Esophagus muscularis mucosa (tissue), 4 donors: ENCODE data around the gene SASH1. TPM values are rescaled to one million over a fixed set of nuclear protein-coding genes. Genes with fewer than 3 reads are reported as not detected.

Experiments used
- DNase-seq: peaks from one replicate; pipeline ENCODE4 v3.0.0-alpha.2; 2017; ENCODE audit errors: extremely low spot score
- H3K27ac ChIP-seq, 4 donors: fragments of 200-600 bp; sonication (generic); replicated peaks in 1 of 4; 1 replicate in 3 of 4; 2 replicates in 1 of 4; pipeline ENCODE4 v1.5.1; 2016 to 2019; ENCODE audit warnings: mild to moderate bottlenecking in 1 of 4
- H3K27me3 ChIP-seq, 4 donors: fragments of 200-600 bp; sonication (generic); one replicate each; pipeline versions ENCODE4 v1.5.1 to v1.6.0; 2016 to 2019
- H3K36me3 ChIP-seq, 4 donors: fragments of 200-600 bp; sonication (generic); one replicate each; pipeline ENCODE4 v1.5.1; 2016 to 2019
- H3K4me1 ChIP-seq, 4 donors: fragments of 200-600 bp; sonication (generic); one replicate each; pipeline ENCODE4 v1.5.1; 2016 to 2019
- H3K4me3 ChIP-seq, 4 donors: fragments of 200-600 bp; sonication (generic); 1 replicate in 2 of 4; 2 replicates in 2 of 4; pipeline ENCODE4 v1.5.1; 2016 to 2019; ENCODE audit warnings: mild to moderate bottlenecking in 4 of 4, moderate library complexity in 1 of 4
- H3K9me3 ChIP-seq, 4 donors: fragments of 200-600 bp; sonication (generic); 1 replicate in 3 of 4; 2 replicates in 1 of 4; pipeline ENCODE4 v1.5.1; 2016 to 2019
- EP300 ChIP-seq: sonication (generic); formaldehyde crosslinking; IDR thresholded peaks from one replicate; pipeline ENCODE4 v1.6.1; 2017; ENCODE audit warnings: antibody characterized with exemption
- POLR2A ChIP-seq: fragments of 450-650 bp; IDR thresholded peaks from one replicate; pipeline ENCODE4 v1.6.1; 2017; ENCODE audit warnings: antibody characterized with exemption, moderate library complexity, mild to moderate bottlenecking, low read depth
- POLR2AphosphoS5 ChIP-seq, 2 donors: sonication (generic); formaldehyde crosslinking; IDR thresholded peaks; one replicate each; pipeline ENCODE4 v1.6.1; 2017; ENCODE audit warnings: antibody characterized with exemption in 2 of 2
- WGBS: methylation state at CpG from one replicate; pipeline ENCODE4 v1.1.5; 2018; 5-methylcytosine and 5-hydroxymethylcytosine counted together
- intact Hi-C: fragments of 100-400 bp; cut with DNase I; formaldehyde crosslinking; loops from one replicate; pipeline ENCODE4 v1.15.1; 2023
- total RNA-seq, 4 donors: library from RNA; depleted of rRNA; stranded (reverse); fragments of >200 nt; gene quantifications; one replicate each; pipeline versions ENCODE4 v1.1.0 to v1.2.1, GENCODE V29; 2016
- TF ChIP-seq, protein P1 (sequence below), 3 experiments: fragments of 200-600 bp in 2 of 3; fragments of 450-650 bp in 1 of 3; sonication (generic) in 2 of 3; IDR thresholded peaks; one replicate each; pipeline ENCODE4 v1.5.1; 2017 to 2019; ENCODE audit warnings: antibody characterized with exemption in 3 of 3, mild to moderate bottlenecking in 2 of 3, moderate library complexity in 1 of 3

The SASH1 gene
- total RNA-seq, 4 donors from 2014 or later, result 56.5 to 86.6 (median 70.3) TPM

DNA sequence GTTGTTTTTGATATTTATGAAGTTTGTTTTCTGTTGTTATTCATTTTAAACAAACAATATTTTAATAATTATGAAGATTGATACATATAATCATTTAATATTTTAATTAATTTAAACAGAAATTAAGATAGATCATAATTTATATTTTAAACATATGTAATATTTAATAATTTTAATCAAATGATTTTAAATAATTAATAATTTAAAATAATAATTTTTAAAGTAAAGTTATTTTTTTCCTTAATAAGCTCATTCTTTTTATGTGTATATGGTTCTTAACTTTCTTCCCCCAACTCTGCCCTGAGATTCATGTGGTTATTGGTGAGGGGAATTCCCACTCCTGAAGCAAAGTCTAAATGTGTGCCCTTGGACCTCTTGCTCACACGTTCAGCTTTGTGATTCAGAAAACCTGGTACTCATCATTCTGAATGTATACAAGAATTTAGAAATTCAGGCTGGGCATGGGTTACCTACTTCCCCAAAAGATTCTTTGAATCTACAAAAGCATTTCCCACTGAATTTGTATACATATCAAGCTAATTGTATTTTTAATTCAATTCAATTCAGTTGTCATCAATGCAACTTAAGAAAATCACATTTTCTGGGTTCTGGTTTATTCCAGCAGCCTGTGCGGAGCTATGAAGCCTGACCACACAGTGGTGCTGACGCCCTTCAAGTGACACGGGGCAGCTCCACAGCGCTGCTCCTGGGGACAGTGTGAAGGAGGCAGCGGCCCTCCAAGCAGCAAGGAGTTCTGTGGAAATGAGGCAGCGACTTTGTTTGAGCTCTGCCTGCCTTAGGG lies 235.2 kb downstream of the SASH1 start:
- peak overlapping the region in 1 of 4 donors; percentile 2 for H3K27ac ChIP-seq
- 5% methylated on average over 7 of the region's 7 CpGs for WGBS
- peaks cover 0 to 13% (median 9%) of the 10 kb centered on the region in 4 donors for H3K4me1 ChIP-seq
- intact Hi-C loops, result loop anchor here (2.0 to 5.0 kb wide), 2 partner anchors 169 to 371 kb away; partner anchors contain the start of gene UST
- TF ChIP-seq POLR2AphosphoS5 (IDR thresholded peaks at IDR 0.05) (peak in 1 of 2 donors; percentile 58), EP300 (no peak)
- TF ChIP-seq, protein P1, sequence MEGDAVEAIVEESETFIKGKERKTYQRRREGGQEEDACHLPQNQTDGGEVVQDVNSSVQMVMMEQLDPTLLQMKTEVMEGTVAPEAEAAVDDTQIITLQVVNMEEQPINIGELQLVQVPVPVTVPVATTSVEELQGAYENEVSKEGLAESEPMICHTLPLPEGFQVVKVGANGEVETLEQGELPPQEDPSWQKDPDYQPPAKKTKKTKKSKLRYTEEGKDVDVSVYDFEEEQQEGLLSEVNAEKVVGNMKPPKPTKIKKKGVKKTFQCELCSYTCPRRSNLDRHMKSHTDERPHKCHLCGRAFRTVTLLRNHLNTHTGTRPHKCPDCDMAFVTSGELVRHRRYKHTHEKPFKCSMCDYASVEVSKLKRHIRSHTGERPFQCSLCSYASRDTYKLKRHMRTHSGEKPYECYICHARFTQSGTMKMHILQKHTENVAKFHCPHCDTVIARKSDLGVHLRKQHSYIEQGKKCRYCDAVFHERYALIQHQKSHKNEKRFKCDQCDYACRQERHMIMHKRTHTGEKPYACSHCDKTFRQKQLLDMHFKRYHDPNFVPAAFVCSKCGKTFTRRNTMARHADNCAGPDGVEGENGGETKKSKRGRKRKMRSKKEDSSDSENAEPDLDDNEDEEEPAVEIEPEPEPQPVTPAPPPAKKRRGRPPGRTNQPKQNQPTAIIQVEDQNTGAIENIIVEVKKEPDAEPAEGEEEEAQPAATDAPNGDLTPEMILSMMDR (IDR thresholded peaks at IDR 0.05), result peak; percentile 83 to 89 (median 87)
- peak; percentile 85 for DNase-seq
- no peaks in the 10 kb centered on the region for H3K36me3 ChIP-seq
- no peak overlapping the region for H3K4me3 ChIP-seq
- H3K27me3 ChIP-seq, result no peaks in the 10 kb centered on the region
- H3K9me3 ChIP-seq, result no peaks in the 10 kb centered on the region

DNA sequence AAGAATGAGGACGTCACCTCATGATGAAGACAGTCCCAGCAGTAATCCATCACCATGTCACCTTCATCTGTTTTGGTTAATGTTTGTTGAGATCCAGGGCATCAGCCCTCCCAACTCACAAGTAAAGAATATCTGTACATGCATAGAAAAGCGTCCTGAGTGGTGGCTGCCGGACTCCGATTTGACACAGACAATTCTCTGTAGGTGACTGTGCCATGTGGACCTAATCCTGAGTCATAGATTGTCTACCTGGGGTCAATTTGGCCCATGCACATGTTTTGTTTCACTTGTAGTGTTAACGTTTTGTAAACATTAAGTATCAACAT lies 235.8 kb downstream of the SASH1 start:
- TF ChIP-seq, protein P1 (IDR thresholded peaks at IDR 0.05), result peak in 1 of 3 experiments; percentile 12
- no peak for TF ChIP-seq POLR2AphosphoS5 (IDR thresholded peaks at IDR 0.05)
- H3K4me1 ChIP-seq, result peaks cover 0 to 13% (median 9%) of the 10 kb centered on the region in 4 donors
- intact Hi-C loops, result loop anchor here (2.0 to 5.0 kb wide), 2 partner anchors 169 to 370 kb away; partner anchors contain the start of gene UST
- no peaks in the 10 kb centered on the region for H3K36me3 ChIP-seq
- H3K4me3 ChIP-seq, result no peak overlapping the region
- DNase-seq, result no peak
- no peaks in the 10 kb centered on the region for H3K9me3 ChIP-seq
- 74% methylated on average over 4 of the region's 5 CpGs for WGBS
- peak overlapping the region in 1 of 4 donors; percentile 2 for H3K27ac ChIP-seq
- no peaks in the 10 kb centered on the region for H3K27me3 ChIP-seq

DNA sequence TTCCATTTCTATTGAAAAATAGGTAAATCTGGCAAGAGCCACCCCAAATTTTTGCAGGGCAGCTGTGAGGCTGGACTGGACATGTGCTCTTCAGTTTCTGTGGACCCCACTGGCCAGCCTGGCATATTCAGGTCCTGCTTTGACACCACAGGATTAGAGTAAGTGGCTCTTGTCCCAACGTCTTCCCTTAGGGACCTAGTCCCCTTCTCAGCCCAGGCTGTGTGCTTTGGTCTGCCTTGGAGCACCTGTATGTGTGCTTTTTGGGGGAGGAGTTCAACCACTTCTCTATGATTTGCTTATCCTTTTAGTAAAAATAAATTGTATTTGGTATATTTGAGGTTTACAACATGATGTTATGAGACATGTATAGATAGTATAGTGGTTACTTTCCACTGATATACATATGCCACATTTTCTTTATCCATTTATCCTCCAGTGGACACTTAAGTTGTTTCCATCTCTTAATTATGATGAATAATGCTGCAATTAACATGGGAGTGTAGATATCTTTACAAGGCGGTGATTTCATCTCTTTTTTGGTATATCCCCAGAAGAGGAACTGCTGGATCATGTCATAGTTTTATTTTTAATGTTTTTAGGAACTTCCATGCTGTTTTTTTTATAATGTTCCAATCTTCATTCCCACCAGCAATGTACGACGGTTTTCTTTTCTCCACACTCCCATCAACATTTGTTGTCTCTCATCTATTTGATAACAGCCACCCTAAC lies 236.4 kb downstream of the SASH1 start:
- DNase-seq, result no peak
- peak overlapping the region in 1 of 4 donors; percentile 2 for H3K27ac ChIP-seq
- 64% methylated on average over 4 of the region's 4 CpGs for WGBS
- intact Hi-C loops, result loop anchor here (2.0 to 5.0 kb wide), 2 partner anchors 168 to 370 kb away; partner anchors contain the start of gene UST
- no peaks in the 10 kb centered on the region for H3K27me3 ChIP-seq
- TF ChIP-seq POLR2A (no peak), EP300 (no peak), POLR2AphosphoS5 (IDR thresholded peaks at IDR 0.05) (no peak)
- TF ChIP-seq, protein P1 (IDR thresholded peaks at IDR 0.05), result no peak
- peaks cover 0 to 13% (median 9%) of the 10 kb centered on the region in 4 donors for H3K4me1 ChIP-seq
- no peaks in the 10 kb centered on the region for H3K9me3 ChIP-seq
- no peak overlapping the region for H3K4me3 ChIP-seq
- H3K36me3 ChIP-seq, result no peaks in the 10 kb centered on the region

DNA sequence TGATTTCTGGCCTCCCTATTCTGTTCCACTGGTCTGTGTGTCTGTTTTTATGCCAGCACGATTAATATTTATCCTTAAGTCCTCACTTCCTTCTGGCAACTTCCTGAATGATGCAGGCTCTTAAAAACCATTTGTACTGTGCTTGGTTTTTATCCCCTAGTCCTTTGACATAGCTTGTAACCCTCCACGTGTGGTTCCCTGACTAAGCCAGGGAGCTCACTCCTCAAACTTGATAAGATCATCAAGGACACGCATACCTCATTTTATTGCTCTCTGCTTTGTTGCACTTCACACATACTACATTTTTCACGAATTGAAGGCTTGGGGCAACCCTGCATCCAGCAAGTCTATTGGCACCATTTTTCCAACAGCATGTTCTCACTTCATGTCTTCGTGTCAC lies 237.8 kb downstream of the SASH1 start:
- no peak for DNase-seq
- Histone ChIP-seq H3K4me3 (no peak overlapping the region), H3K4me1 (peaks cover 0 to 13% (median 9%) of the 10 kb centered on the region in 4 donors), H3K9me3 (peaks cover 0 to 7% (median 0%) of the 10 kb centered on the region in 4 donors), H3K36me3 (no peaks in the 10 kb centered on the region), H3K27ac (no peak overlapping the region), H3K27me3 (no peaks in the 10 kb centered on the region)
- 77% methylated on average over 5 of the region's 5 CpGs for WGBS
- intact Hi-C loops, result no loop called here
- TF ChIP-seq POLR2AphosphoS5 (IDR thresholded peaks at IDR 0.05) (no peak), POLR2A (no peak), EP300 (no peak)
- TF ChIP-seq, protein P1 (IDR thresholded peaks at IDR 0.05), result no peak
